GM12878 (cell line): ENCODE results near the gene ACBD5.

ENCODE experiments used
- EP300 ChIP-seq, 2 experiments: fragments of 150-350 bp in 1 of 2; IDR thresholded peaks; 2 replicates each; pipeline ENCODE4 v1.6.1; 2011 to 2012; ENCODE audit warnings: low read depth in 2 of 2, low read length in 2 of 2, borderline replicate concordance in 1 of 2, improper control_type of control experiment in 1 of 2, inconsistent platforms in 1 of 2; ENCODE audit not compliant: control insufficient read depth in 1 of 2
- IKZF2 ChIP-seq, 2 experiments: fragments of 450-650 bp; IDR thresholded peaks; 2 replicates each; pipeline ENCODE4 v1.6.1; 2017; ENCODE audit warnings: mild to moderate bottlenecking in 2 of 2, moderate library complexity in 2 of 2
- JUND ChIP-seq: IDR thresholded peaks from 2 replicates; pipeline ENCODE4 v1.6.1; 2012; ENCODE audit warnings: low read depth, mild to moderate bottlenecking, low read length, improper control_type of control experiment, moderate library complexity
- ZNF274 ChIP-seq: IDR thresholded peaks from one replicate; pipeline ENCODE4 v1.8.0; 2011; ENCODE audit not compliant: insufficient read length, insufficient read depth
- TF ChIP-seq, protein P1 (sequence below), 3 experiments: IDR thresholded peaks in 2 of 3; conservative IDR thresholded peaks in 1 of 3; 2 replicates each; pipeline ENCODE4 v1.5.1; 2011; ENCODE audit warnings: low read depth in 3 of 3, low read length in 3 of 3, mild to moderate bottlenecking in 3 of 3, control low read depth in 2 of 3, moderate library complexity in 2 of 3, inconsistent platforms in 1 of 3, mixed read lengths in 1 of 3; ENCODE audit not compliant: control insufficient read depth in 2 of 3, insufficient read depth in 1 of 3; ENCODE audit errors: extremely low read depth in 1 of 3

DNA sequence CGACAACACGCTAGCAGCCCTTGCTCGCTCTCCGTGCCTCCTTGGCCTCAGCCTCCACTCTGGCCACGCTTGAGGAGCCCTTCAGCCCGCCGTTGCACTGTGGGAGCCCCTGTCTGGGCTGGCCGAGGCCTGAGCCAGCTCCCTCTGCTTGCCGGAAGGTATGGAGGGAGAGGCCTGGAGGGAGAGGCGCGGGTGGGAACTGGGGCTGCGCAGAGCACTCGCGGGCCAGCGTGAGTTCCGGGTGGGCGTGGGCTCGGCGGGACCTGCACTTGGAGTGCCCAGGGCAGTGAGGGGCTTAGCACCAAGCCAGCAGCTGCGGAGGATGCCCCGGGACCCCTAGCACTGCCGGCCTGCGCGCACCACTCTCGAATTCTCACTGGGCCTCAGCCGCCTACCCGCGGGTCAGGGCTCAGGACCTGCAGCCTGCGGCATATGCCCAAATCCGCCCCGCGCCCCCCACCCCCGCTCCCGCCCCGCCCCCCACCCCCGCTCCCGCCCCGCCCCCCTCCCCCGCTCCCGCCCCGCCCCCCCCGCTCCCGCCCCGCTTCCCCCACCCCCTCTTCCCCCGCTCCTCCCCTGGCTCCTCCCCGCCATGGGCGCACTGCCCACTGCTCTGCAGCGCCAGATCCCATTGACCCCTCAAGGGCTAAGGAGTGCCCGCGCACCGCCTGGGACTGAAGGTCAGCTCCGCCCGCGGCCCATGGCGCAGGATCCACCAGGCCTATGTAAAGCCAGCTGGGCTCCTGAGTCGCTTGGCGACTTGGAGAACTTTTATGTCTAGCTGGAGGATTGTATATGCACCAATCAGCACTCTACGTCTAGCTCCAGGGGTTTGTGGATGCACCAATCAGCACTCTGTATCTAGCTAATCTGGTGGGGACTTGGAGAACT lies 15.9 kb upstream of the ACBD5 start:
- TF ChIP-seq JUND (no peak), EP300 (IDR thresholded peaks at IDR 0.05; ENCODE audit: borderline replicate concordance in 1 of 2, control insufficient read depth in 1 of 2, low read depth in 2 of 2, low read length in 2 of 2) (no peak), ZNF274 (no peak), IKZF2 (IDR thresholded peaks at IDR 0.05) (no peak)
- TF ChIP-seq, protein P1, sequence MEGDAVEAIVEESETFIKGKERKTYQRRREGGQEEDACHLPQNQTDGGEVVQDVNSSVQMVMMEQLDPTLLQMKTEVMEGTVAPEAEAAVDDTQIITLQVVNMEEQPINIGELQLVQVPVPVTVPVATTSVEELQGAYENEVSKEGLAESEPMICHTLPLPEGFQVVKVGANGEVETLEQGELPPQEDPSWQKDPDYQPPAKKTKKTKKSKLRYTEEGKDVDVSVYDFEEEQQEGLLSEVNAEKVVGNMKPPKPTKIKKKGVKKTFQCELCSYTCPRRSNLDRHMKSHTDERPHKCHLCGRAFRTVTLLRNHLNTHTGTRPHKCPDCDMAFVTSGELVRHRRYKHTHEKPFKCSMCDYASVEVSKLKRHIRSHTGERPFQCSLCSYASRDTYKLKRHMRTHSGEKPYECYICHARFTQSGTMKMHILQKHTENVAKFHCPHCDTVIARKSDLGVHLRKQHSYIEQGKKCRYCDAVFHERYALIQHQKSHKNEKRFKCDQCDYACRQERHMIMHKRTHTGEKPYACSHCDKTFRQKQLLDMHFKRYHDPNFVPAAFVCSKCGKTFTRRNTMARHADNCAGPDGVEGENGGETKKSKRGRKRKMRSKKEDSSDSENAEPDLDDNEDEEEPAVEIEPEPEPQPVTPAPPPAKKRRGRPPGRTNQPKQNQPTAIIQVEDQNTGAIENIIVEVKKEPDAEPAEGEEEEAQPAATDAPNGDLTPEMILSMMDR (IDR thresholded peaks at IDR 0.05 in 2 of 3, conservative IDR thresholded peaks at IDR 0.05 in 1 of 3; ENCODE audit: control insufficient read depth in 2 of 3, extremely low read depth in 1 of 3, insufficient read depth in 1 of 3, low read depth in 3 of 3, low read length in 3 of 3) = no peak
